ENCODE data around the gene LYVE1.
"Not testable (repeated sequence)": the region's sequence is repeated elsewhere in the genome, so short reads cannot be mapped to it uniquely, and the experiment has no call there.

LYVE1 gene

DNA sequence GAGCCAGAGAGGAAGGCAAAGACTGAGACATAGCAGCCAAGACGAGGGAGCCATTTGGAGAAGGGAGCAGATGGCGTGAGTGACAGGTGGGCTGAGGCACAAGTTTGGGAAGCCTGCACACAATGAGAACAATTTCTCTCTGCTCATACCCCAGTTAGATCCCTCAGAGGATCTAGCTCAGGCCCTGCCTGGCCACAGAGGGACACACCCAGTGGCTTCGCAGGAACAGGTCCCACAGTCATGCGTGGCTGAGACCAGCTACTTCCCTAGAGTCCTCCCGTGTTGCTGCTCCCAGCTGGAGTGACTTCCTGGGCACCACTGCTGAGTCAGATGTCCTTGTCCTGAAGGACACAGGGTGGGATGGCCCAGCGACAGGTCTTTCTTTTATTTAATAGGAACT lies 33.4 kb upstream of the LYVE1 start:
- H3K4me3 Mint-ChIP-seq = no peak overlapping the region
- H3K36me3 Mint-ChIP-seq (ENCODE audit: low read depth) = no peaks in the 10 kb centered on the region
- peaks cover 2% of the 10 kb centered on the region for H3K27me3 Mint-ChIP-seq (ENCODE audit: low read depth)
- H3K27ac Mint-ChIP-seq = no peak overlapping the region
- H3K4me1 Mint-ChIP-seq (ENCODE audit: low read depth) = peaks cover 4% of the 10 kb centered on the region
- DNase-seq (ENCODE audit: low spot score) = no peak
- no peaks in the 10 kb centered on the region for H3K9me3 Mint-ChIP-seq

DNA sequence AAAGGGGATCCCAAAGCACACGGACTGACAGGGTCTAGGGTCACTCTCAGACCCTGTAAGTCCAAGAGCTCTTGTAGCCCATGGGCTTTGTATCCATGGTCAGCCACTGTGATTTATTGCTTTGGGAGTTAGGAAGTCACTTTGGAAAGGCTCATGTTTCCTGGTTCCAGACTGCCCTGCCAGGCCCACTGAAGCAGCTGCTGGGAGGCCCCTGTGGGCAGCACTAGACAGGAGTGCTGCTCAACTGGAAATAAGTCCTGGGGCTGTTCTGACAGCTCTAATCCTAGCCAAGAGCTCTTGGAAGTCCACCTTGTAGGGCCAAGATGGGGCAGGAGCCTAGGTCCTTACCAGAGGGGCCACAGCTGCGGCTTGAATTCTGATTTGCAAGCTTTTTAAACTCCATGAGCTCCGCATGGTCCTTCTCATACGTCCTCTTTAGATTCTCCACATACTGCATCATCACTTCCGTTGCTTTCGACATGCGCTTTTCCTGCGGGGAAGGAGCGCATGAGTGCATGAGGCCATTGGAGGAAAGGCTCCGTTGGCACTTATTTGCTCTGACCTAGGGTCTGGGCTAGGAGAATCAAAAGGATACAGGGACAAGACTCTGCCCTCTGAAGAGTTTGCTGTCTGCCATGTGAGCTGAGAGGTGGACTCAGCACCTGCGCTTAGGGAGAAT lies 32.2 kb upstream of the LYVE1 start:
- Mint-ChIP-seq H3K27me3 (ENCODE audit: low read depth) (no peaks in the 10 kb centered on the region), H3K9me3 (no peaks in the 10 kb centered on the region), H3K4me3 (no peak overlapping the region), H3K4me1 (ENCODE audit: low read depth) (no peaks in the 10 kb centered on the region), H3K36me3 (ENCODE audit: low read depth) (no peaks in the 10 kb centered on the region), H3K27ac (no peak overlapping the region)
- no peak for DNase-seq (ENCODE audit: low spot score)

DNA sequence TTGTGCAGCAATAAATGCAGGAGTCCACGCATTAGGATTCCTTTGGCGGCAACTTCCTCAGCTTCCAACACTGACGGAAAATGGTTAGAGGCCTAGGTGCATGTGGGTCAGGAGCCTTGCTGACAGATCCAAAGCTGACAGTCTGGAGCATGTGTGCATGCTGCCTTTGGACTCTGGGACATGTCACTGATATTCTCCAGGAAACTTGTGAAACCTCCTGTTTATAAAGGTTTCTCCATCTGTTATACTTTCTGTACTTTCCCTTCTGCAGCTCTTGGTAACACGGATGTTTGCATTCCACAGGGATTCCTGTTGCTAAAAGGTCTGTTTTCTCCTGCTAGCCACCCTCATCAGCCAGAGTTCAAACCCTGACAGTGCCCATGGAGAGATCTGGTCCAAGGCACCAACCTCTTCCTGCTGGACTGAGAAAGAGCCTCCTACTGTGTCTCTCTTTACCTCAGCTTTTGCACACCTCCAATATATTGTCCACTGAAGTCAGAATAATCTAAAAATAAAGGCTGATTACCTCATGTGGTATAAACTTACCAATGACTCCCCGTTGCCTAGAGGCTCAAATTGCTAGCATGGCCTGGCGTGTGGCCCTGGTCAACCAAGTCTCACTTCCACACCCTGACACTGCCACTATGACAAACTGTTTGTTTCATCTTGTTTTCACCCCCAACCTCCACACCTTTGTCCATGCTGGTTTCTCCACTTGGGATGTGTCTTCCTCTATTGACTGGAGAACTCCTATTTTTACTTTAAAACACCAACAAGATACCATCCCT lies 31.1 kb upstream of the LYVE1 start:
- no peak for DNase-seq (ENCODE audit: low spot score)
- H3K27ac Mint-ChIP-seq = no peak overlapping the region
- H3K36me3 Mint-ChIP-seq (ENCODE audit: low read depth) = no peaks in the 10 kb centered on the region
- H3K9me3 Mint-ChIP-seq = no peaks in the 10 kb centered on the region
- no peak overlapping the region for H3K4me3 Mint-ChIP-seq
- no peaks in the 10 kb centered on the region for H3K4me1 Mint-ChIP-seq (ENCODE audit: low read depth)
- H3K27me3 Mint-ChIP-seq (ENCODE audit: low read depth) = no peaks in the 10 kb centered on the region

DNA sequence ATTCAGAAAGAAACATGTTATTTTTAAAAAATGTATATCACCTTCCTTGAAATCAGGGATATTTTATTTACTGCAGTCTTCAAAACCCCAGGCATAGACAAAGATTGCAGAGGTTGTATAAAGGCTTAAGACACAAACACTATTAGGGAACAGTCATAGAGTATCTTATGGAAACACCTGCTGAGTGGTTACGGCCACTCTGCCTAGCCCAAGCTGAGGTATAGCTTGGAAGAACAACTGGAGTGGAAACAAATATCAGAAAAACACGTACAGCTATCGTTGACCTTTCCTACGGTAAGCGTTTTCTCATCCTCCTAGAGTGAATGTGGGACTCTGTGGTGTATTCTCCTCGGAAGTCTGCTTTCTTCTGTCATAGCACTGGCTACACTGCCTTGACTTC lies 30.4 kb upstream of the LYVE1 start:
- no peak for DNase-seq (ENCODE audit: low spot score)
- Mint-ChIP-seq H3K9me3 (no peaks in the 10 kb centered on the region), H3K4me1 (ENCODE audit: low read depth) (peaks cover 3% of the 10 kb centered on the region)

DNA sequence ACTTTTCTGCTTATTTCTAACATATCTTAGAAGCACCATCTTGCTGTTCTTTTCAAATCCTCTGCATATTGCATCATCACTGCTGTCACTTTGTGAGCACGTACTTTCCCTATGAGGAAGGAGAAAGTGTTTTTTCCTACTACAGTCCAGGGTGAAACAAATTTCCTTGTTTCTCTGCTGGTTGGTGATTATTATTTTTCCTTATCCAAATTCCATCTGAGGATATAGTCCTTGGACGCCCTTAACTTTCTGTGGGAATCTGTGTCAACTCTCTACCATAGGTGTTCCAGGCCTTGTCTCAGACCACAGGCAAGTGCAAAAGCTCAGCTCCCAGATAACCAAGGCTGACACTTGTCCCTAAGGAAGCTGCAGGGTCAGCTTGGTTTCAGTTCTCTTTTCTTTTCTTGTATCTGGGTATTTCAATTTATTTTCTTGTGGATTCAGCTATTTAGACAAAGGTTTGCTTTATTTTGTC lies 29.4 kb upstream of the LYVE1 start:
- H3K9me3 Mint-ChIP-seq = no peaks in the 10 kb centered on the region
- H3K27ac Mint-ChIP-seq = no peak overlapping the region
- no peak for DNase-seq (ENCODE audit: low spot score)
- H3K4me1 Mint-ChIP-seq (ENCODE audit: low read depth) = peaks cover 3% of the 10 kb centered on the region
- H3K4me3 Mint-ChIP-seq = no peak overlapping the region
- no peaks in the 10 kb centered on the region for H3K36me3 Mint-ChIP-seq (ENCODE audit: low read depth)
- H3K27me3 Mint-ChIP-seq (ENCODE audit: low read depth) = no peaks in the 10 kb centered on the region

More for the DNA sequence above, 30.4 kb upstream of the LYVE1 start:
- no peak overlapping the region for H3K27ac Mint-ChIP-seq
- no peak overlapping the region for H3K4me3 Mint-ChIP-seq
- no peaks in the 10 kb centered on the region for H3K27me3 Mint-ChIP-seq (ENCODE audit: low read depth)
- H3K36me3 Mint-ChIP-seq (ENCODE audit: low read depth) = no peaks in the 10 kb centered on the region

DNA sequence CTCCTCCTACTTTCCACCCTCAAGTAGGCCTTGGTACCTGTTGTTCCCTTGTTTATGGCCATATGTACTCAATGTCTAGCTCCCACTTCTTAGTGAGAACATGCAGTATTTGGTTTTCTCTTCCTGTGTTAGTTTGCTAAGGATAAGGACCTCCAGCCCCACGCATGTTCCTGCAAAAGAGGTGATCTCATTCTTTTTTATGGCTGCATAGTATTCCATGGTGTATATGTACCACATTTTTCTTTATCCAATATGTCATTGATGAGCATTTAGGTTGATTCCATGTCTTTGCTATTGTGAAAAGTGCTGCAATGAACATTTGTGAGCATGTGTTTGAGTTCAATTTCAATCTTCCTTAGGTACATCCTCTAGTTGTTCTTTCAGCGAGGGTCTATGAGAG lies 27.4 kb upstream of the LYVE1 start:
- H3K4me3 Mint-ChIP-seq; H3K4me1 Mint-ChIP-seq (ENCODE audit: low read depth); DNase-seq (ENCODE audit: low spot score); H3K27me3 Mint-ChIP-seq (ENCODE audit: low read depth); H3K36me3 Mint-ChIP-seq (ENCODE audit: low read depth); H3K9me3 Mint-ChIP-seq; H3K27ac Mint-ChIP-seq: not testable (repeated sequence)

DNA sequence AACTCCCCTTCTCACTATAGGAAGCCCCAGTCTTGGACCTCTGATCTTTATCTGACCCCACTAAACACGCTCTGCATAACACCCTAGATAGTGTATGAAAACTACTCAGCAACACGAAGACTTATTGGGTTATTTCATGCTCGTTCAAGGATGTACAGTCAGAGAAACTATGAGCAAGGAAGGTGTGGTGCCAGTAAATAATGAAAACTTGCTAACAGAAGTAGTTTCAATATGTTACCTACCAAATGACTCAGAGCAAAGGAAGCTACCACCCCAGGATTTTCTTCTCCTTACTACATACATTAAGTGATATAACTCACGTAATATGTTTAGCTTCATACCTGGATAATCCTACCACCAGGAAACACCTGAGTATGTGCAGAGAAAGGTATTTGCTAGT lies 25.9 kb upstream of the LYVE1 start:
- Mint-ChIP-seq H3K4me3 (no peak overlapping the region), H3K27ac (no peak overlapping the region), H3K27me3 (ENCODE audit: low read depth) (peaks cover 2% of the 10 kb centered on the region), H3K36me3 (ENCODE audit: low read depth) (no peaks in the 10 kb centered on the region), H3K9me3 (no peaks in the 10 kb centered on the region), H3K4me1 (ENCODE audit: low read depth) (peaks cover 3% of the 10 kb centered on the region)
- no peak for DNase-seq (ENCODE audit: low spot score)

DNA sequence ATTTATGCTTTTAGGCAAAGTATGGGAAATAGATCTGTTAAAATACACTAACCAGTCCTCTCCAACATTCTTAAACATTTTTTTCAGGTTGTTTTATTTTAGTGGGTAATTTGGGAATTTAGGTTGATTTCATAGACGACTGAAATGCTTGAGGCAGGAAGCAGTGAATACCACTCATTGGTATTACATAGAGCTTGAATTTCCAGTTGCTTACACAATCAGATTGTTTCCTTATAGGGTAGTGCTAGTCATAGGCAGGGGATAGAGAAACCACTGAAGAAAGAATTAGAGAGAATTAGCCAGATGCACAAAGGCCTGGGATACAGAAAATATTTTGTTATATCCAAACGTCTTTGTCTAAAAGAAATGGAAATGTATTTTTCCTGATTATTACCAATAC lies 23.9 kb upstream of the LYVE1 start:
- Mint-ChIP-seq H3K4me3 (no peak overlapping the region), H3K36me3 (ENCODE audit: low read depth) (no peaks in the 10 kb centered on the region), H3K9me3 (no peaks in the 10 kb centered on the region), H3K4me1 (ENCODE audit: low read depth) (peaks cover 10% of the 10 kb centered on the region), H3K27me3 (ENCODE audit: low read depth) (peaks cover 2% of the 10 kb centered on the region), H3K27ac (no peak overlapping the region)
- DNase-seq (ENCODE audit: low spot score) = no peak

DNA sequence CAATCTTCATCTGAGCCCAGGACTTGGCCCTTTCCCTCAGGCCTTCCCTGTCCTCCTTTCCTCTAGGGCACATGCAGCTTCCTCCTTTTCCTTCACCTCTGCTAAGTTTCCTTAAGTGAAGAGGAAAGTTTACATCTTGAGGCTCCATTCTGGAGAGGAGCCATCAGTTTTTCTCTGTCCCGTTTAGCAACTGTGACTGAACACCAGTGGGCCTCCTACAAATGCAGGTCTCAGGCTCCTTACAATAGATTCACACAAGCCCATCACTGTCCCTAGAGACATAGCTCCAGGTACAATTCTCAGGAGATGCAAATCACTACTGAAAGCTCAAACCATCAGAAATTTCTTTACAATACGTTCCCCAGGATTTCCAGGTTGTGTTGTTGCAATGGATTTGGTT lies 23.3 kb upstream of the LYVE1 start:
- H3K4me1 Mint-ChIP-seq (ENCODE audit: low read depth) = peaks cover 13% of the 10 kb centered on the region
- peaks cover 2% of the 10 kb centered on the region for H3K27me3 Mint-ChIP-seq (ENCODE audit: low read depth)
- no peak overlapping the region for H3K27ac Mint-ChIP-seq
- no peak for DNase-seq (ENCODE audit: low spot score)
- no peak overlapping the region for H3K4me3 Mint-ChIP-seq
- no peaks in the 10 kb centered on the region for H3K9me3 Mint-ChIP-seq
- no peaks in the 10 kb centered on the region for H3K36me3 Mint-ChIP-seq (ENCODE audit: low read depth)

DNA sequence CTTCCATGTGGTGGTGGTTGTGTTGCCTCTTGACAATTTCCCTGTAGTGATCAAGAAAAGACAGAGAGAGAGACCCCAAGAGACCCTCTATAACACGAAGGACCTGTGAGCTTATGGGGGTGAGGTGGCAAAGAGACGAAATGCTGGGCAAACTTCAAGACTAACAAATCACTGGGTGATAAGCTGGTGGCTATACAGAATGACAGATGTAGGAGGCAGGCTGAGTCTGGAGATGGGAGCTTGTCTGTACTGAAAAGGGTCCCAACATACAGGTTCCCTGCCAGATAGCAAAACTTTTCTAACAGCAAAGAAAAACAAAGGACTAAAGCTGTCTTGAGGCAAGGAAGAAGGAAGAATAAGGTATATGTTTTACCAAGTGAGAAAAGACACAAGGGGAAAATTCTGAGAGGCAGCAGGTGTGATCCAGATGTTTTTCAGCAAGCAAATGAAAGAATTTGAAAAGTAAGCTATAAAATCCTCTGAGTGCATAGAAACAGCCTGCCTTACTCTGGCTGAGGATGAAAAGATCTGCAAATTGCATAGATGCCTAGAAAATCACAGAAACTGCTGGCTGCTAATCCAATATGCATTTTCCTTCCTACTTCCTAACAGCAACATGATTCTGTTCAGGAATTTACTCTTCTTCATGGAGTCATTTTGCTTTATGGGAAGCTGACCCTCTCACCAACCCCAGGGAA lies 21.9 kb upstream of the LYVE1 start:
- no peaks in the 10 kb centered on the region for H3K36me3 Mint-ChIP-seq (ENCODE audit: low read depth)
- H3K4me3 Mint-ChIP-seq = no peak overlapping the region
- peaks cover 2% of the 10 kb centered on the region for H3K27me3 Mint-ChIP-seq (ENCODE audit: low read depth)
- H3K4me1 Mint-ChIP-seq (ENCODE audit: low read depth) = peaks cover 16% of the 10 kb centered on the region
- no peaks in the 10 kb centered on the region for H3K9me3 Mint-ChIP-seq
- DNase-seq (ENCODE audit: low spot score) = no peak
- H3K27ac Mint-ChIP-seq = no peak overlapping the region

DNA sequence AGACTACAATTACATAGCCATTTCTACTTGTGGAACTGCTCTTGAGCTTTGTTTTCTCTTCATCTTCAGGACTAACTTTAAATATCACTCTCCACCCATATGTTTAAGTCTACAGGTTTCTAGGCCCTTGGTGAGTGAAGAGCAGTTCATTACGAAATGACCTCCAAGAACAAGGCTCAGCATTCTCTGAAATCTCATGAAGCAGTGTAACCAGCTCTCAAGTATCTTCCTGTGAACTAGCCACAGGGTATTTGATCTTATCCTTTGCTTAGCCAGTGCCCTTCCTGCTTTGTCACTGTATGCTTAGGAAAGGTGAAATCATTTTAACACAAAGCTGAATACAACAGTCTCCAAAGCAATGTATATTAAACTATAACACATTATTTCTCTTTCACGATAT lies 20.4 kb upstream of the LYVE1 start:
- Mint-ChIP-seq H3K27ac (no peak overlapping the region), H3K4me3 (peak overlapping the region; percentile 27), H3K4me1 (ENCODE audit: low read depth) (peaks cover 13% of the 10 kb centered on the region), H3K36me3 (ENCODE audit: low read depth) (no peaks in the 10 kb centered on the region), H3K9me3 (no peaks in the 10 kb centered on the region), H3K27me3 (ENCODE audit: low read depth) (peaks cover 2% of the 10 kb centered on the region)
- no peak for DNase-seq (ENCODE audit: low spot score)

DNA sequence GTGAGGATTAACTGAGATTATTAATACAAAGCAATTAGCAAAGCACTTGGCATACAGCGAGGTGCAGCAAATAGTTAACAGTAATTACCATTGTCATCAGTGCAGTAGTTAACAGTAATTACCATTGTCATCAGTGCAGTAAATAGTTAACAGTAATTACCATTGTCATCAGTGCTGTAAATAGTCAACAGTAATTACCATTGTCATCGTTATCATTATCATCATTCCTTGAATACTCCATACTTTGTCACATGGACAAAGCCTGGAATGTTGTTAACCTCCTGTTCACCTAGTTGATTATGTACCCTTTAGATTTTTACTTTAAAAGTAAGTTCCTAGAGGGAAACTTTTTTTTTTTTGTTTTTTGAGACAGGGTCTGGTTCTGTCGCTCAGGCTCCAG lies 19.5 kb upstream of the LYVE1 start:
- H3K4me1 Mint-ChIP-seq (ENCODE audit: low read depth) = peaks cover 13% of the 10 kb centered on the region
- no peak for DNase-seq (ENCODE audit: low spot score)
- H3K27ac Mint-ChIP-seq = no peak overlapping the region
- no peak overlapping the region for H3K4me3 Mint-ChIP-seq
- H3K9me3 Mint-ChIP-seq = no peaks in the 10 kb centered on the region
- H3K36me3 Mint-ChIP-seq (ENCODE audit: low read depth) = no peaks in the 10 kb centered on the region
- peaks cover 10% of the 10 kb centered on the region for H3K27me3 Mint-ChIP-seq (ENCODE audit: low read depth)

DNA sequence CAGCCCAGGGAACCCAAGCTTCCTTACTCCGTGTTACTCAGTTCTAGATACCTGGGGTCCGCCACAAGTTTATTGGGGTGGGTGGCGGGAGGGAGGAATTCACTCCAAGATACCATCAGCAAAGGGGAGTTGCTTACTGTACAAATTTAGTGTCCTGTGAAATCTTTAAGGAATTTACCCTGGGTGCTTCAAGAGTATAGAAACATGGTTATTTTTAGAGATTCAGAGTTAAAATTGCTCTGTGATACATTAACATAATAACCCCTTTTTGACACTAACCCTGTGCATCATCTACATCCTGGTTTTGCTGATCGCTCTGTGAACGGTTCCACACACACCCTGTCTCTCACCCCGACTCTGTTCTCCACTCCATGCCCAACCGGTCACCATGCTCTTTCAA lies 18.9 kb upstream of the LYVE1 start:
- DNase-seq (ENCODE audit: low spot score) = no peak
- H3K9me3 Mint-ChIP-seq = no peaks in the 10 kb centered on the region
- no peak overlapping the region for H3K27ac Mint-ChIP-seq
- no peaks in the 10 kb centered on the region for H3K36me3 Mint-ChIP-seq (ENCODE audit: low read depth)
- H3K27me3 Mint-ChIP-seq (ENCODE audit: low read depth) = peaks cover 12% of the 10 kb centered on the region
- peaks cover 13% of the 10 kb centered on the region for H3K4me1 Mint-ChIP-seq (ENCODE audit: low read depth)
- no peak overlapping the region for H3K4me3 Mint-ChIP-seq

DNA sequence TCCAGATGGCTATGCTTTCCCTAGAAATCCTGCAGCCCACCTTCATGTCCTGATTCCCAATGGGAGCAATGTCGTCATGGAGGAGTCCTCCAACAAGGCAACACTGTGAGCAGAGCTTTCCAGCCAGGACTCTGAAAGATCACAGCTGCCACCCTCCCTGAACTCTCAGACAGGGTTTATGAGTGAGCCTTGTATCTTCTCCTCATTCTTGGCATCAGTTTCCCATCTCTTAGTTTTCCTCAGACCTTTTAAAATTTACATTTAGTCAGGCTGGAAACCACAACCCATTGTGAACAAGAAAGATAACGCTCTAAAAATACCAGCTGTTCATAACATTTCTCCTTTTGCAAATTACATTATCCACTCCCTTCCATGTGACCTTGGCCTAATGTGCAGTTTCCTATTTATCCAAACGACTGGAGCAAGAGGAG lies 15.6 kb upstream of the LYVE1 start:
- H3K9me3 Mint-ChIP-seq = no peaks in the 10 kb centered on the region
- H3K27ac Mint-ChIP-seq = no peak overlapping the region
- peaks cover 14% of the 10 kb centered on the region for H3K27me3 Mint-ChIP-seq (ENCODE audit: low read depth)
- H3K4me1 Mint-ChIP-seq (ENCODE audit: low read depth) = peaks cover 15% of the 10 kb centered on the region
- no peaks in the 10 kb centered on the region for H3K36me3 Mint-ChIP-seq (ENCODE audit: low read depth)
- no peak overlapping the region for H3K4me3 Mint-ChIP-seq
- no peak for DNase-seq (ENCODE audit: low spot score)
